Suprapubic skin (tissue), 3 donors: ENCODE results near the gene ADGRF4.

ENCODE experiments used
- POLR2AphosphoS5 ChIP-seq, 3 donors: sonication (generic); formaldehyde crosslinking; IDR thresholded peaks; one replicate each; pipeline ENCODE4 v1.6.1; 2017; ENCODE audit warnings: antibody characterized with exemption in 3 of 3
- TF ChIP-seq, protein P1 (sequence below), 2 donors: fragments of 200-600 bp in 1 of 2; fragments of 450-650 bp in 1 of 2; sonication (generic) in 1 of 2; IDR thresholded peaks; one replicate each; pipeline ENCODE4 v1.5.1; 2016 to 2019; ENCODE audit warnings: antibody characterized with exemption in 2 of 2, mild to moderate bottlenecking in 1 of 2, moderate library complexity in 1 of 2

DNA sequence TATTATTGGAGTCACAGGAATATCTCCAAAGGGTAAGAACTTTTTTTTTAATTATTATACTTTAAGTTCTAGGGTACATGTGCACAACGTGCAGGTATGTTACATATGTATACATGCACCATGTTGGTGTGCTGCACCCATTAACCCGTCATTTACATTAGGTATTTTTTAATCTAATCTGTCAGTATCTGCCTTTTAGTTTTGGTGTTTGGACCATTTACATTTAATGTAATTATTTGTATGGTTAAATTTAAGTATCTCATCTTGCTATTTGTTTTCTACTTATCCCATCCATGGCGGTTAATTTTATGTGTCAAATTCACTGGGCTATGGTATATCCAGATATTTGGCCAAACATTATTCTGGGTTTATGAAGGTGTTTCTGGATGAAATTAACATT is 68.1 kb downstream of the ADGRF4 start:
- TF ChIP-seq, protein P1, sequence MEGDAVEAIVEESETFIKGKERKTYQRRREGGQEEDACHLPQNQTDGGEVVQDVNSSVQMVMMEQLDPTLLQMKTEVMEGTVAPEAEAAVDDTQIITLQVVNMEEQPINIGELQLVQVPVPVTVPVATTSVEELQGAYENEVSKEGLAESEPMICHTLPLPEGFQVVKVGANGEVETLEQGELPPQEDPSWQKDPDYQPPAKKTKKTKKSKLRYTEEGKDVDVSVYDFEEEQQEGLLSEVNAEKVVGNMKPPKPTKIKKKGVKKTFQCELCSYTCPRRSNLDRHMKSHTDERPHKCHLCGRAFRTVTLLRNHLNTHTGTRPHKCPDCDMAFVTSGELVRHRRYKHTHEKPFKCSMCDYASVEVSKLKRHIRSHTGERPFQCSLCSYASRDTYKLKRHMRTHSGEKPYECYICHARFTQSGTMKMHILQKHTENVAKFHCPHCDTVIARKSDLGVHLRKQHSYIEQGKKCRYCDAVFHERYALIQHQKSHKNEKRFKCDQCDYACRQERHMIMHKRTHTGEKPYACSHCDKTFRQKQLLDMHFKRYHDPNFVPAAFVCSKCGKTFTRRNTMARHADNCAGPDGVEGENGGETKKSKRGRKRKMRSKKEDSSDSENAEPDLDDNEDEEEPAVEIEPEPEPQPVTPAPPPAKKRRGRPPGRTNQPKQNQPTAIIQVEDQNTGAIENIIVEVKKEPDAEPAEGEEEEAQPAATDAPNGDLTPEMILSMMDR (IDR thresholded peaks at IDR 0.05) = no peak
- no peak for TF ChIP-seq POLR2AphosphoS5 (IDR thresholded peaks at IDR 0.05)
